Tibial nerve (tissue), 4 donors: ENCODE measurements around the gene PRELID1.

Experiments used
- CTCF ChIP-seq, 5 experiments: fragments of 200-600 bp in 3 of 5; fragments of 450-650 bp in 2 of 5; sonication (generic) in 3 of 5; IDR thresholded peaks; one replicate each; pipeline ENCODE4 v1.5.1; 2016 to 2019; ENCODE audit warnings: antibody characterized with exemption in 5 of 5, mild to moderate bottlenecking in 3 of 5, moderate library complexity in 2 of 5
- EP300 ChIP-seq, 2 donors: sonication (generic); formaldehyde crosslinking; IDR thresholded peaks; one replicate each; pipeline ENCODE4 v1.6.1; 2017; ENCODE audit warnings: antibody characterized with exemption in 2 of 2, mild to moderate bottlenecking in 1 of 2
- POLR2A ChIP-seq, 2 donors: fragments of 450-650 bp; IDR thresholded peaks; one replicate each; pipeline ENCODE4 v1.6.1; 2017; ENCODE audit warnings: antibody characterized with exemption in 2 of 2, mild to moderate bottlenecking in 2 of 2, moderate library complexity in 2 of 2

- TF ChIP-seq CTCF (IDR thresholded peaks at IDR 0.05) = no peak
- TF ChIP-seq EP300 (IDR thresholded peaks at IDR 0.05) = no peak
- no peak for TF ChIP-seq POLR2A (IDR thresholded peaks at IDR 0.05)
These were observed 11.9 kb upstream of the PRELID1 start for GRCh38 chr5:177291735-177292134.
